K562 (cell line): ENCODE measurements around the gene MAEL.

Source experiments
- CTCF ChIP-seq, 3 experiments: IDR thresholded peaks in 2 of 3; conservative IDR thresholded peaks in 1 of 3; 2 replicates each; pipeline ENCODE4 v1.5.1; 2011 to 2012; ENCODE audit warnings: low read length in 3 of 3, mild to moderate bottlenecking in 3 of 3, control low read depth in 2 of 3, improper control_type of control experiment in 1 of 3, inconsistent platforms in 1 of 3, low read depth in 1 of 3, mixed read lengths in 1 of 3, moderate library complexity in 1 of 3; ENCODE audit not compliant: insufficient read depth in 2 of 3
- JUNB ChIP-seq: fragments of 450-650 bp; formaldehyde crosslinking; conservative IDR thresholded peaks from 2 replicates; pipeline ENCODE4 v1.4.0; 2020; ENCODE audit warnings: mild to moderate bottlenecking
- MEIS2 ChIP-seq: fragments of 450-650 bp; IDR thresholded peaks from 2 replicates; pipeline ENCODE4 v1.6.1; 2014; ENCODE audit warnings: mild to moderate bottlenecking; ENCODE audit not compliant: partially characterized antibody
- POLR2A ChIP-seq: fragments of 450-650 bp; conservative IDR thresholded peaks from 2 replicates; pipeline ENCODE4 v1.6.1; 2016
- SMAD1 ChIP-seq: fragments of 150-350 bp; IDR thresholded peaks from 2 replicates; pipeline ENCODE4 v1.6.1; 2014; ENCODE audit warnings: low read length, low read depth; ENCODE audit not compliant: partially characterized antibody
- TCF3 ChIP-seq: sonication (generic); formaldehyde crosslinking; IDR thresholded peaks from 2 replicates; pipeline ENCODE4 v1.4.0; 2020; ENCODE audit warnings: mild to moderate bottlenecking, missing genetic modification reagents

- TF ChIP-seq CTCF (IDR thresholded peaks at IDR 0.05 in 2 of 3, conservative IDR thresholded peaks at IDR 0.05 in 1 of 3; ENCODE audit: insufficient read depth in 2 of 3, low read depth in 1 of 3, low read length in 3 of 3) (no peak), POLR2A (no peak), TCF3 (no peak), MEIS2 (no peak), SMAD1 (no peak), JUNB (CRISPR knock-in tag) (no peak)
These were observed 65.5 kb downstream of the MAEL start for GRCh38 chr1:167054531-167054930.
